HEK293 (cell line): ENCODE data around the gene PAK5.

Experiments
- CTCF ChIA-PET: fragments of 350-600 bp; formaldehyde crosslinking; extraction: SDS; loops from one replicate; lab custom pipeline; 2021; ENCODE audit warnings: antibody characterized with exemption; lab: Yijun Ruan, JAX
- POLR2A ChIA-PET: fragments of 300-600 bp; formaldehyde crosslinking; extraction: SDS; loops from one replicate; lab custom pipeline; 2020; ENCODE audit warnings: antibody characterized with exemption, inconsistent platforms; lab: Yijun Ruan, JAX
- H3K27ac ChIP-seq: fragments of 200-500 bp; sonication (Bioruptor generic); 2 replicates; pipeline ENCODE4 v1.5.1; 2014; ENCODE audit warnings: low read depth, low read length, control low read depth, inconsistent platforms; ENCODE audit errors: extremely low read depth
- H3K36me3 ChIP-seq, 2 experiments: fragments of 200-500 bp in 1 of 2; sonication (Bioruptor generic) in 1 of 2; 1 replicate in 1 of 2; 2 replicates in 1 of 2; pipeline ENCODE4 v1.5.1; 2014 to 2017; ENCODE audit warnings: inconsistent platforms in 2 of 2, low read length in 2 of 2; ENCODE audit not compliant: control insufficient read depth in 2 of 2, insufficient read depth in 1 of 2
- H3K4me1 ChIP-seq: fragments of 200-500 bp; sonication (Bioruptor generic); 2 replicates; pipeline ENCODE4 v1.5.1; 2014; ENCODE audit warnings: mild to moderate bottlenecking, low read length, inconsistent platforms; ENCODE audit not compliant: control insufficient read depth, insufficient read depth
- H3K4me3 ChIP-seq: 2 replicates; pipeline ENCODE4 v1.5.1; 2011; ENCODE audit warnings: low read depth, mild to moderate bottlenecking, control low read depth, low read length, moderate library complexity
- H3K9me3 ChIP-seq: fragments of 200-500 bp; sonication (Bioruptor generic); 2 replicates; pipeline ENCODE4 v1.5.1; 2014; ENCODE audit warnings: low read depth, low read length, inconsistent platforms; ENCODE audit not compliant: control insufficient read depth, insufficient read depth
- ATF2 ChIP-seq: fragments of 450-650 bp; formaldehyde crosslinking; IDR thresholded peaks from 2 replicates; pipeline ENCODE4 v1.5.1; 2016; ENCODE audit warnings: missing biosample characterization, missing genetic modification characterization, low read depth
- HOXA7 ChIP-seq: sonication (generic); formaldehyde crosslinking; IDR thresholded peaks from 2 replicates; pipeline ENCODE4 v1.8.1; 2022; ENCODE audit warnings: missing genetic modification reagents, borderline replicate concordance
- KLF9 ChIP-seq: fragments of 450-650 bp; formaldehyde crosslinking; IDR thresholded peaks from 2 replicates; pipeline ENCODE4 v1.5.1; 2016; ENCODE audit warnings: missing biosample characterization, missing genetic modification characterization, low read depth
- PRDM6 ChIP-seq: fragments of 450-650 bp; formaldehyde crosslinking; IDR thresholded peaks from 2 replicates; pipeline ENCODE4 v1.5.1; 2017; ENCODE audit warnings: missing biosample characterization, missing genetic modification characterization
- RBAK ChIP-seq: fragments of 450-650 bp; formaldehyde crosslinking; IDR thresholded peaks from 2 replicates; pipeline ENCODE4 v1.5.1; 2016; ENCODE audit warnings: missing biosample characterization, missing genetic modification characterization
- SCRT1 ChIP-seq: fragments of 450-650 bp; formaldehyde crosslinking; IDR thresholded peaks from 2 replicates; pipeline ENCODE4 v1.5.1; 2016; ENCODE audit warnings: missing biosample characterization, missing genetic modification characterization, borderline replicate concordance
- WT1 ChIP-seq: fragments of 450-650 bp; formaldehyde crosslinking; IDR thresholded peaks from 2 replicates; pipeline ENCODE4 v1.5.1; 2016; ENCODE audit warnings: missing biosample characterization, missing genetic modification characterization
- ZNF133 ChIP-seq: fragments of 450-650 bp; formaldehyde crosslinking; IDR thresholded peaks from 2 replicates; pipeline ENCODE4 v1.5.1; 2016; ENCODE audit warnings: missing biosample characterization, missing genetic modification characterization
- ZNF214 ChIP-seq: fragments of 450-650 bp; formaldehyde crosslinking; IDR thresholded peaks from 2 replicates; pipeline ENCODE4 v1.5.1; 2017; ENCODE audit warnings: missing biosample characterization, mild to moderate bottlenecking, missing genetic modification characterization, borderline replicate concordance
- ZNF26 ChIP-seq: fragments of 450-650 bp; formaldehyde crosslinking; IDR thresholded peaks from 2 replicates; pipeline ENCODE4 v1.5.1; 2016; ENCODE audit warnings: missing biosample characterization, missing genetic modification characterization
- ZNF544 ChIP-seq: fragments of 450-650 bp; formaldehyde crosslinking; IDR thresholded peaks from 2 replicates; pipeline ENCODE4 v1.5.0; 2017; ENCODE audit warnings: missing biosample characterization, missing genetic modification characterization
- ZNF558 ChIP-seq: fragments of 450-650 bp; formaldehyde crosslinking; IDR thresholded peaks from 2 replicates; pipeline ENCODE4 v1.5.1; 2016; ENCODE audit warnings: missing biosample characterization, missing genetic modification characterization
- ZNF561 ChIP-seq: fragments of 450-650 bp; IDR thresholded peaks from 2 replicates; pipeline ENCODE4 v1.5.1; 2018; ENCODE audit warnings: missing biosample characterization, missing genetic modification characterization, borderline replicate concordance
- TF ChIP-seq, protein P1 (sequence below): fragments of 450-650 bp; formaldehyde crosslinking; IDR thresholded peaks from 2 replicates; pipeline ENCODE4 v1.5.1; 2016; ENCODE audit warnings: missing biosample characterization, missing genetic modification characterization
- TF ChIP-seq, protein P2 (sequence below): fragments of 450-650 bp; formaldehyde crosslinking; IDR thresholded peaks from 2 replicates; pipeline ENCODE4 v1.5.0; 2017; ENCODE audit warnings: missing biosample characterization, missing genetic modification characterization, borderline replicate concordance
- TF ChIP-seq, protein P3 (sequence below): fragments of 450-650 bp; formaldehyde crosslinking; IDR thresholded peaks from 2 replicates; pipeline ENCODE4 v1.5.1; 2017; ENCODE audit warnings: missing biosample characterization, missing genetic modification characterization

The PAK5 gene

DNA sequence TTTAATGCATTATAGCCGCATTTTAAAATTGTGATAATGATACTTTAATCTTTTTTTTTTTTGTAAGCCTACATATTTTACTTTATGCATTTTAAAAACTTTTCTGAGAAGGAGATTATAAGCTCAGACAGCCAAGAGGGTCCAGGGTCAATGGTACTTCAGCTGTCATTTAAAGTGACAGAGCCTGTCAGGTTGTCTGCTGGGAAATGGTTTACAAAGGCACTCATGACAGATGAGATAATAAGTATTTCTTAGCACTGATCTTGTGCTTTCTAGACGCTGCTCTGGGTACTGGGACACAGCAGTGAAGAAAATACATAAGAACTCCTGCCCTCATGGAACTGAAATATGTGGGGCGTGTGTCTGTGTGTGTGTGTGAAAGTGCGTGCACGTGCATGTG is 304.9 kb downstream of the PAK5 start:
- no peak for TF ChIP-seq ZNF26 (tag by site-specific recombination)
- TF ChIP-seq RBAK (tag by site-specific recombination): no peak
- no peak for TF ChIP-seq ZNF133 (tag by site-specific recombination)
- TF ChIP-seq ZNF214: no peak
- TF ChIP-seq, protein P1, sequence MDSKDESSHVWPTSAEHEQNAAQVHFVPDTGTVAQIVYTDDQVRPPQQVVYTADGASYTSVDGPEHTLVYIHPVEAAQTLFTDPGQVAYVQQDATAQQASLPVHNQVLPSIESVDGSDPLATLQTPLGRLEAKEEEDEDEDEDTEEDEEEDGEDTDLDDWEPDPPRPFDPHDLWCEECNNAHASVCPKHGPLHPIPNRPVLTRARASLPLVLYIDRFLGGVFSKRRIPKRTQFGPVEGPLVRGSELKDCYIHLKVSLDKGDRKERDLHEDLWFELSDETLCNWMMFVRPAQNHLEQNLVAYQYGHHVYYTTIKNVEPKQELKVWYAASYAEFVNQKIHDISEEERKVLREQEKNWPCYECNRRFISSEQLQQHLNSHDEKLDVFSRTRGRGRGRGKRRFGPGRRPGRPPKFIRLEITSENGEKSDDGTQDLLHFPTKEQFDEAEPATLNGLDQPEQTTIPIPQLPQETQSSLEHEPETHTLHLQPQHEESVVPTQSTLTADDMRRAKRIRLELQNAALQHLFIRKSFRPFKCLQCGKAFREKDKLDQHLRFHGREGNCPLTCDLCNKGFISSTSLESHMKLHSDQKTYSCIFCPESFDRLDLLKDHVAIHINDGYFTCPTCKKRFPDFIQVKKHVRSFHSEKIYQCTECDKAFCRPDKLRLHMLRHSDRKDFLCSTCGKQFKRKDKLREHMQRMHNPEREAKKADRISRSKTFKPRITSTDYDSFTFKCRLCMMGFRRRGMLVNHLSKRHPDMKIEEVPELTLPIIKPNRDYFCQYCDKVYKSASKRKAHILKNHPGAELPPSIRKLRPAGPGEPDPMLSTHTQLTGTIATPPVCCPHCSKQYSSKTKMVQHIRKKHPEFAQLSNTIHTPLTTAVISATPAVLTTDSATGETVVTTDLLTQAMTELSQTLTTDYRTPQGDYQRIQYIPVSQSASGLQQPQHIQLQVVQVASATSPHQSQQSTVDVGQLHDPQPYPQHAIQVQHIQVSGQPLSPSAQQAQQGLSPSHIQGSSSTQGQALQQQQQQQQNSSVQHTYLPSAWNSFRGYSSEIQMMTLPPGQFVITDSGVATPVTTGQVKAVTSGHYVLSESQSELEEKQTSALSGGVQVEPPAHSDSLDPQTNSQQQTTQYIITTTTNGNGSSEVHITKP (tag by site-specific recombination): no peak
- no peak for TF ChIP-seq ZNF558 (tag by site-specific recombination)
- TF ChIP-seq KLF9 (tag by site-specific recombination): no peak
- TF ChIP-seq WT1 (tag by site-specific recombination): no peak
- TF ChIP-seq ZNF561 (tag by site-specific recombination): no peak
- no peak for TF ChIP-seq ZNF544 (tag by site-specific recombination)
- TF ChIP-seq, protein P2, sequence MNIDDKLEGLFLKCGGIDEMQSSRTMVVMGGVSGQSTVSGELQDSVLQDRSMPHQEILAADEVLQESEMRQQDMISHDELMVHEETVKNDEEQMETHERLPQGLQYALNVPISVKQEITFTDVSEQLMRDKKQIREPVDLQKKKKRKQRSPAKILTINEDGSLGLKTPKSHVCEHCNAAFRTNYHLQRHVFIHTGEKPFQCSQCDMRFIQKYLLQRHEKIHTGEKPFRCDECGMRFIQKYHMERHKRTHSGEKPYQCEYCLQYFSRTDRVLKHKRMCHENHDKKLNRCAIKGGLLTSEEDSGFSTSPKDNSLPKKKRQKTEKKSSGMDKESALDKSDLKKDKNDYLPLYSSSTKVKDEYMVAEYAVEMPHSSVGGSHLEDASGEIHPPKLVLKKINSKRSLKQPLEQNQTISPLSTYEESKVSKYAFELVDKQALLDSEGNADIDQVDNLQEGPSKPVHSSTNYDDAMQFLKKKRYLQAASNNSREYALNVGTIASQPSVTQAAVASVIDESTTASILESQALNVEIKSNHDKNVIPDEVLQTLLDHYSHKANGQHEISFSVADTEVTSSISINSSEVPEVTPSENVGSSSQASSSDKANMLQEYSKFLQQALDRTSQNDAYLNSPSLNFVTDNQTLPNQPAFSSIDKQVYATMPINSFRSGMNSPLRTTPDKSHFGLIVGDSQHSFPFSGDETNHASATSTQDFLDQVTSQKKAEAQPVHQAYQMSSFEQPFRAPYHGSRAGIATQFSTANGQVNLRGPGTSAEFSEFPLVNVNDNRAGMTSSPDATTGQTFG (tag by site-specific recombination): no peak
- TF ChIP-seq, protein P3, sequence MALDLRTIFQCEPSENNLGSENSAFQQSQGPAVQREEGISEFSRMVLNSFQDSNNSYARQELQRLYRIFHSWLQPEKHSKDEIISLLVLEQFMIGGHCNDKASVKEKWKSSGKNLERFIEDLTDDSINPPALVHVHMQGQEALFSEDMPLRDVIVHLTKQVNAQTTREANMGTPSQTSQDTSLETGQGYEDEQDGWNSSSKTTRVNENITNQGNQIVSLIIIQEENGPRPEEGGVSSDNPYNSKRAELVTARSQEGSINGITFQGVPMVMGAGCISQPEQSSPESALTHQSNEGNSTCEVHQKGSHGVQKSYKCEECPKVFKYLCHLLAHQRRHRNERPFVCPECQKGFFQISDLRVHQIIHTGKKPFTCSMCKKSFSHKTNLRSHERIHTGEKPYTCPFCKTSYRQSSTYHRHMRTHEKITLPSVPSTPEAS (tag by site-specific recombination): no peak
- no peak for TF ChIP-seq PRDM6
- TF ChIP-seq SCRT1 (tag by site-specific recombination): no peak
- TF ChIP-seq HOXA7 (CRISPR knock-in tag): no peak
- no peak for TF ChIP-seq ATF2 (tag by site-specific recombination)
- no peaks in the 10 kb centered on the region for H3K36me3 ChIP-seq
- H3K4me1 ChIP-seq: no peaks in the 10 kb centered on the region
- no peak overlapping the region for H3K27ac ChIP-seq
- POLR2A ChIA-PET: no interaction called here
- CTCF ChIA-PET: no interaction called here
- H3K9me3 ChIP-seq: no peaks in the 10 kb centered on the region
- no peak overlapping the region for H3K4me3 ChIP-seq
